ENCODE data around the gene SFMBT1.
"Not testable (repeated sequence)": the region's sequence is repeated elsewhere in the genome, so short reads cannot be mapped to it uniquely, and the experiment has no call there.

SFMBT1 gene

GRCh38 chr3:53039376-53039752 lies 6.5 kb downstream of the SFMBT1 start:
- Histone ChIP-seq H3K79me2 (ENCODE audit: insufficient read depth, low read length) (peaks cover 90% of the 10 kb centered on the region), H3K4me2 (ENCODE audit: low read depth, low read length, poor library complexity, severe bottlenecking) (no peak overlapping the region)
- no peak for TF ChIP-seq CTCF (conservative IDR thresholded peaks at IDR 0.05; ENCODE audit: low read length)
- no peak for TF ChIP-seq EZH2phosphoT487 (IDR thresholded peaks at IDR 0.05; ENCODE audit: borderline replicate concordance)

GRCh38 chr3:53038679-53039375 lies 7.0 kb downstream of the SFMBT1 start:
- Histone ChIP-seq H3K4me3 (ENCODE audit: low read length, poor library complexity, severe bottlenecking) (no peak overlapping the region), H3K9me2 (replicated peaks; ENCODE audit: low read depth, low read length) (no peaks in the 10 kb centered on the region), H3K4me2 (ENCODE audit: low read depth, low read length, poor library complexity, severe bottlenecking) (no peak overlapping the region), H3K9ac (ENCODE audit: low read depth, low read length, poor library complexity, severe bottlenecking) (no peak overlapping the region), H3K27me3 (ENCODE audit: insufficient read depth, low read length, poor library complexity, severe bottlenecking) (no peaks in the 10 kb centered on the region), H3K9me3 (ENCODE audit: insufficient read depth, low read depth, low read length) (no peaks in the 10 kb centered on the region), H4K20me1 (ENCODE audit: insufficient read depth, low read length, poor library complexity, severe bottlenecking) (peaks cover 25% of the 10 kb centered on the region), H3F3A (ENCODE audit: low read depth) (no peaks in the 10 kb centered on the region), H3K4me1 (ENCODE audit: insufficient read depth, low read length, poor library complexity, severe bottlenecking) (peaks cover 36% of the 10 kb centered on the region), H2AFZ (ENCODE audit: low read length) (no peak overlapping the region), H3K36me3 (ENCODE audit: insufficient read depth, low read length) (no peaks in the 10 kb centered on the region), H3K79me2 (ENCODE audit: insufficient read depth, low read length) (peaks cover 84% of the 10 kb centered on the region)
- TF ChIP-seq CTCF (conservative IDR thresholded peaks at IDR 0.05; ENCODE audit: low read length) (no peak), EZH2phosphoT487 (IDR thresholded peaks at IDR 0.05; ENCODE audit: borderline replicate concordance) (no peak)

More at GRCh38 chr3:53039376-53039752, 6.5 kb downstream of the SFMBT1 start:
- no peak overlapping the region for H2AFZ ChIP-seq (ENCODE audit: low read length)
- H3K4me1 ChIP-seq (ENCODE audit: insufficient read depth, low read length, poor library complexity, severe bottlenecking) = peaks cover 41% of the 10 kb centered on the region
- H3K9me3 ChIP-seq (ENCODE audit: insufficient read depth, low read depth, low read length) = no peaks in the 10 kb centered on the region
- peaks cover 28% of the 10 kb centered on the region for H4K20me1 ChIP-seq (ENCODE audit: insufficient read depth, low read length, poor library complexity, severe bottlenecking)
- H3K9ac ChIP-seq (ENCODE audit: low read depth, low read length, poor library complexity, severe bottlenecking) = no peak overlapping the region
- H3F3A ChIP-seq (ENCODE audit: low read depth) = no peaks in the 10 kb centered on the region
- H3K9me2 ChIP-seq (replicated peaks; ENCODE audit: low read depth, low read length) = no peaks in the 10 kb centered on the region
- no peaks in the 10 kb centered on the region for H3K27me3 ChIP-seq (ENCODE audit: insufficient read depth, low read length, poor library complexity, severe bottlenecking)
- H3K4me3 ChIP-seq (ENCODE audit: low read length, poor library complexity, severe bottlenecking) = no peak overlapping the region
- no peaks in the 10 kb centered on the region for H3K36me3 ChIP-seq (ENCODE audit: insufficient read depth, low read length)

GRCh38 chr3:53035825-53036619 lies 9.9 kb downstream of the SFMBT1 start:
- H3K9me3 ChIP-seq (ENCODE audit: insufficient read depth, low read depth, low read length) = no peaks in the 10 kb centered on the region
- no peak overlapping the region for H3K9ac ChIP-seq (ENCODE audit: low read depth, low read length, poor library complexity, severe bottlenecking)
- H3K4me3 ChIP-seq (ENCODE audit: low read length, poor library complexity, severe bottlenecking) = no peak overlapping the region
- peaks cover 23% of the 10 kb centered on the region for H3K4me1 ChIP-seq (ENCODE audit: insufficient read depth, low read length, poor library complexity, severe bottlenecking)
- no peaks in the 10 kb centered on the region for H3K27me3 ChIP-seq (ENCODE audit: insufficient read depth, low read length, poor library complexity, severe bottlenecking)
- no peaks in the 10 kb centered on the region for H3K9me2 ChIP-seq (replicated peaks; ENCODE audit: low read depth, low read length)
- H3K4me2 ChIP-seq (ENCODE audit: low read depth, low read length, poor library complexity, severe bottlenecking) = no peak overlapping the region
- no peaks in the 10 kb centered on the region for H3F3A ChIP-seq (ENCODE audit: low read depth)
- H2AFZ ChIP-seq (ENCODE audit: low read length) = no peak overlapping the region
- TF ChIP-seq EZH2phosphoT487 (IDR thresholded peaks at IDR 0.05; ENCODE audit: borderline replicate concordance) (no peak), CTCF (conservative IDR thresholded peaks at IDR 0.05; ENCODE audit: low read length) (no peak)
- peaks cover 69% of the 10 kb centered on the region for H3K79me2 ChIP-seq (ENCODE audit: insufficient read depth, low read length)
- H4K20me1 ChIP-seq (ENCODE audit: insufficient read depth, low read length, poor library complexity, severe bottlenecking) = peaks cover 4% of the 10 kb centered on the region
- no peaks in the 10 kb centered on the region for H3K36me3 ChIP-seq (ENCODE audit: insufficient read depth, low read length)

GRCh38 chr3:53035018-53035417 lies 10.9 kb downstream of the SFMBT1 start:
- peaks cover 70% of the 10 kb centered on the region for H3K79me2 ChIP-seq (ENCODE audit: insufficient read depth, low read length)

GRCh38 chr3:53034411-53034810 lies 11.5 kb downstream of the SFMBT1 start:
- H3F3A ChIP-seq (ENCODE audit: low read depth); H3K4me2 ChIP-seq (ENCODE audit: low read depth, low read length, poor library complexity, severe bottlenecking); H2AFZ ChIP-seq (ENCODE audit: low read length); H3K9me3 ChIP-seq (ENCODE audit: insufficient read depth, low read depth, low read length); H3K9me2 ChIP-seq (replicated peaks; ENCODE audit: low read depth, low read length); H4K20me1 ChIP-seq (ENCODE audit: insufficient read depth, low read length, poor library complexity, severe bottlenecking); H3K36me3 ChIP-seq (ENCODE audit: insufficient read depth, low read length); H3K27me3 ChIP-seq (ENCODE audit: insufficient read depth, low read length, poor library complexity, severe bottlenecking); H3K4me3 ChIP-seq (ENCODE audit: low read length, poor library complexity, severe bottlenecking); H3K9ac ChIP-seq (ENCODE audit: low read depth, low read length, poor library complexity, severe bottlenecking): not testable (repeated sequence)
- Histone ChIP-seq H3K4me1 (ENCODE audit: insufficient read depth, low read length, poor library complexity, severe bottlenecking) (peaks cover 20% of the 10 kb centered on the region), H3K79me2 (ENCODE audit: insufficient read depth, low read length) (peaks cover 70% of the 10 kb centered on the region)

More at GRCh38 chr3:53035018-53035417, 10.9 kb downstream of the SFMBT1 start:
- not testable (repeated sequence) for H3K9me2 ChIP-seq (replicated peaks; ENCODE audit: low read depth, low read length); H3K36me3 ChIP-seq (ENCODE audit: insufficient read depth, low read length); H2AFZ ChIP-seq (ENCODE audit: low read length); H3K4me3 ChIP-seq (ENCODE audit: low read length, poor library complexity, severe bottlenecking); H3F3A ChIP-seq (ENCODE audit: low read depth); H3K9ac ChIP-seq (ENCODE audit: low read depth, low read length, poor library complexity, severe bottlenecking); H3K27me3 ChIP-seq (ENCODE audit: insufficient read depth, low read length, poor library complexity, severe bottlenecking); H3K9me3 ChIP-seq (ENCODE audit: insufficient read depth, low read depth, low read length); H4K20me1 ChIP-seq (ENCODE audit: insufficient read depth, low read length, poor library complexity, severe bottlenecking); H3K4me2 ChIP-seq (ENCODE audit: low read depth, low read length, poor library complexity, severe bottlenecking)
- H3K4me1 ChIP-seq (ENCODE audit: insufficient read depth, low read length, poor library complexity, severe bottlenecking) = peaks cover 22% of the 10 kb centered on the region
